DND-41 (cell line): ENCODE measurements around the gene SMPX.

Experiments
- ATAC-seq: fragments of 200-7000 bp; cut with Tn5 transposase; 3 replicates; pipeline ENCODE4 v1.9.1; 2021; ENCODE audit warnings: low read depth; ENCODE audit not compliant: insufficient read depth
- DNase-seq: peaks from one replicate; pipeline ENCODE4 v3.0.0-alpha.2; 2020
- H2AFZ ChIP-seq: 2 replicates; pipeline ENCODE4 v1.6.0; 2012; ENCODE audit warnings: low read depth, low read length
- H3K27ac ChIP-seq: 2 replicates; pipeline ENCODE4 v1.5.1; 2012; ENCODE audit warnings: low read length, inconsistent platforms
- H3K27me3 ChIP-seq: fragments of 200-600 bp; sonication (generic); 2 replicates; pipeline ENCODE4 v1.6.0; 2012; ENCODE audit warnings: low read length, mild to moderate bottlenecking, inconsistent platforms; ENCODE audit not compliant: insufficient read depth, poor library complexity
- H3K36me3 ChIP-seq: 2 replicates; pipeline ENCODE4 v1.5.1; 2012; ENCODE audit warnings: low read length, inconsistent platforms; ENCODE audit not compliant: insufficient read depth
- H3K4me1 ChIP-seq: 2 replicates; pipeline ENCODE4 v1.5.1; 2012; ENCODE audit warnings: mild to moderate bottlenecking, low read length; ENCODE audit not compliant: insufficient read depth
- H3K4me2 ChIP-seq: 2 replicates; pipeline ENCODE4 v1.6.0; 2012; ENCODE audit warnings: mild to moderate bottlenecking, moderate library complexity, low read length, inconsistent platforms; ENCODE audit not compliant: insufficient read depth
- H3K4me3 ChIP-seq, 2 experiments: fragments of 200-600 bp in 1 of 2; shearing (Covaris generic) in 1 of 2; 2 replicates each; pipeline ENCODE4 v1.5.1; 2012 to 2016; ENCODE audit warnings: inconsistent platforms in 2 of 2, low read length in 2 of 2, mild to moderate bottlenecking in 2 of 2, low read depth in 1 of 2, moderate library complexity in 1 of 2
- H3K79me2 ChIP-seq: 2 replicates; pipeline ENCODE4 v1.6.0; 2012; ENCODE audit warnings: low read length, inconsistent platforms; ENCODE audit not compliant: insufficient read depth
- H3K9ac ChIP-seq: 2 replicates; pipeline ENCODE4 v1.6.0; 2012; ENCODE audit warnings: low read depth, mild to moderate bottlenecking, inconsistent platforms, low read length, moderate library complexity
- H3K9me3 ChIP-seq: 2 replicates; pipeline ENCODE4 v1.5.1; 2012; ENCODE audit warnings: low read length, moderate library complexity, mild to moderate bottlenecking, inconsistent platforms; ENCODE audit not compliant: insufficient read depth, severe bottlenecking
- H4K20me1 ChIP-seq: 2 replicates; pipeline ENCODE4 v1.6.0; 2012; ENCODE audit warnings: low read length; ENCODE audit not compliant: insufficient read depth
- CTCF ChIP-seq: IDR thresholded peaks from 2 replicates; pipeline ENCODE4 v1.5.1; 2012; ENCODE audit warnings: borderline replicate concordance, low read length, moderate library complexity, mild to moderate bottlenecking; ENCODE audit not compliant: poor library complexity, severe bottlenecking; ENCODE audit errors: extremely low read depth
- EZH2 ChIP-seq: IDR thresholded peaks from 3 replicates; pipeline ENCODE4 v1.6.1; 2012; ENCODE audit warnings: borderline replicate concordance, low read depth, mild to moderate bottlenecking, moderate library complexity, low read length, inconsistent platforms; ENCODE audit not compliant: severe bottlenecking

The SMPX gene

GRCh38 chrX:21718575-21718974 is 39.3 kb downstream of the SMPX start:
- ATAC-seq (no peak), DNase-seq (no peak)
- H3K9ac ChIP-seq: no peak overlapping the region
- H3K79me2 ChIP-seq: no peaks in the 10 kb centered on the region
- H3K9me3 ChIP-seq: no peaks in the 10 kb centered on the region
- TF ChIP-seq EZH2 (no peak), CTCF (no peak)
- H3K4me2 ChIP-seq: no peak overlapping the region
- no peak overlapping the region for H3K27ac ChIP-seq
- H3K27me3 ChIP-seq: no peaks in the 10 kb centered on the region
- H3K36me3 ChIP-seq: no peaks in the 10 kb centered on the region
- H2AFZ ChIP-seq: no peak overlapping the region
- H4K20me1 ChIP-seq: no peaks in the 10 kb centered on the region
- no peaks in the 10 kb centered on the region for H3K4me1 ChIP-seq
- no peak overlapping the region for H3K4me3 ChIP-seq

- TF ChIP-seq CTCF: no peak
- no peak for TF ChIP-seq EZH2
- H3K4me1 ChIP-seq: no peaks in the 10 kb centered on the region
- H4K20me1 ChIP-seq: no peaks in the 10 kb centered on the region
- H3K9ac ChIP-seq: no peak overlapping the region
- H3K4me3 ChIP-seq: no peak overlapping the region
- no peaks in the 10 kb centered on the region for H3K79me2 ChIP-seq
- no peak for DNase-seq
- H3K4me2 ChIP-seq: no peak overlapping the region
- no peaks in the 10 kb centered on the region for H3K27me3 ChIP-seq
- H2AFZ ChIP-seq: no peak overlapping the region
- no peak overlapping the region for H3K27ac ChIP-seq
- no peaks in the 10 kb centered on the region for H3K9me3 ChIP-seq
- no peak for ATAC-seq
- H3K36me3 ChIP-seq: no peaks in the 10 kb centered on the region
Observed at GRCh38 chrX:21717802-21718201, 40.1 kb downstream of the SMPX start.

GRCh38 chrX:21715825-21716224 is 42.1 kb downstream of the SMPX start:
- Histone ChIP-seq H3K4me3 (no peak overlapping the region), H2AFZ (no peak overlapping the region), H3K4me1 (no peaks in the 10 kb centered on the region), H3K9me3 (no peaks in the 10 kb centered on the region), H3K27me3 (no peaks in the 10 kb centered on the region), H3K4me2 (no peak overlapping the region), H3K36me3 (no peaks in the 10 kb centered on the region), H3K79me2 (no peaks in the 10 kb centered on the region), H3K27ac (no peak overlapping the region), H4K20me1 (no peaks in the 10 kb centered on the region), H3K9ac (no peak overlapping the region)
- DNase-seq (no peak), ATAC-seq (no peak)
- TF ChIP-seq CTCF: no peak

GRCh38 chrX:21715337-21715736 is 42.6 kb downstream of the SMPX start:
- Histone ChIP-seq H3K79me2 (no peaks in the 10 kb centered on the region), H3K9me3 (no peaks in the 10 kb centered on the region), H3K36me3 (no peaks in the 10 kb centered on the region), H3K4me1 (no peaks in the 10 kb centered on the region), H3K27me3 (no peaks in the 10 kb centered on the region), H3K4me2 (no peak overlapping the region), H3K4me3 (no peak overlapping the region), H2AFZ (no peak overlapping the region), H4K20me1 (no peaks in the 10 kb centered on the region), H3K9ac (no peak overlapping the region), H3K27ac (no peak overlapping the region)
- TF ChIP-seq EZH2: no peak
- TF ChIP-seq CTCF: no peak
- no peak for ATAC-seq
- no peak for DNase-seq
